ENCODE results near the gene PLEKHA7. TPM values are rescaled to one million over a fixed set of nuclear protein-coding genes. Genes with fewer than 3 reads are reported as not detected.

PLEKHA7 gene
- total RNA-seq, 1 experiment from 2014 or later: 18.4 TPM

GRCh38 chr11:16804104-16804947, 209.9 kb downstream of the PLEKHA7 start:
- H3F3A ChIP-seq (ENCODE audit: low read length, unreplicated experiment): no peaks in the 10 kb centered on the region
- no peak overlapping the region for H3K27ac ChIP-seq (ENCODE audit: low read length)
- H2AFZ ChIP-seq (ENCODE audit: low read length): no peak overlapping the region
- ChIA-PET CTCF (no interaction called here), POLR2A (ENCODE audit: unreplicated experiment) (no interaction called here)
- no peak; the same call in 1 of the 2 replicates for ATAC-seq
- H3K9me3 ChIP-seq (ENCODE audit: low read length): no peaks in the 10 kb centered on the region
- H3K4me1 ChIP-seq (ENCODE audit: insufficient read depth, low read length): peaks cover 25% of the 10 kb centered on the region
- no peaks in the 10 kb centered on the region for H3K79me2 ChIP-seq (ENCODE audit: low read length)
- H3K4me2 ChIP-seq (ENCODE audit: low read length): peak overlapping the region; percentile 26; the same call in 1 of the 2 replicates
- 0 out of 2 replicates have a peak, but pooled peaks cover 5% of the 10 kb centered on the region for H3K36me3 ChIP-seq (ENCODE audit: low read depth, low read length)
- DNase-seq: peak; percentile 34
- no peaks in the 10 kb centered on the region for H4K20me1 ChIP-seq (ENCODE audit: low read length)
- no peaks in the 10 kb centered on the region for H3K27me3 ChIP-seq (ENCODE audit: low read length)
- no peak overlapping the region for H3K9ac ChIP-seq (ENCODE audit: low read length)
- no peak overlapping the region for H3K4me3 ChIP-seq (ENCODE audit: low read length)
- BruUV-seq (replicated peaks): no TSS peak
- no peaks in the 10 kb centered on the region for H3K9me2 ChIP-seq (replicated peaks; ENCODE audit: low read length)
- intact Hi-C loops (cut with micrococcal nuclease): no loop called here
- TF ChIP-seq CTCF (conservative IDR thresholded peaks at IDR 0.05; ENCODE audit: low read depth, low read length) (no peak), EZH2phosphoT487 (IDR thresholded peaks at IDR 0.05; ENCODE audit: borderline replicate concordance, low read length) (no peak), EZH2 (IDR thresholded peaks at IDR 0.05; ENCODE audit: low read length, unreplicated experiment) (no peak)

- Histone ChIP-seq H3K27me3 (ENCODE audit: low read length) (no peaks in the 10 kb centered on the region), H3K9me2 (replicated peaks; ENCODE audit: low read length) (no peaks in the 10 kb centered on the region), H3K4me2 (ENCODE audit: low read length) (no peak overlapping the region), H3K36me3 (ENCODE audit: low read depth, low read length) (0 out of 2 replicates have a peak, but pooled peaks cover 5% of the 10 kb centered on the region), H2AFZ (ENCODE audit: low read length) (no peak overlapping the region), H3K79me2 (ENCODE audit: low read length) (no peaks in the 10 kb centered on the region), H3K9ac (ENCODE audit: low read length) (no peak overlapping the region), H3K4me3 (ENCODE audit: low read length) (no peak overlapping the region), H4K20me1 (ENCODE audit: low read length) (no peaks in the 10 kb centered on the region), H3F3A (ENCODE audit: low read length, unreplicated experiment) (no peaks in the 10 kb centered on the region), H3K27ac (ENCODE audit: low read length) (no peak overlapping the region), H3K9me3 (ENCODE audit: low read length) (no peaks in the 10 kb centered on the region), H3K4me1 (ENCODE audit: insufficient read depth, low read length) (peaks cover 19% of the 10 kb centered on the region)
- ATAC-seq: no peak
- BruUV-seq (replicated peaks): no TSS peak
- TF ChIP-seq CTCF (conservative IDR thresholded peaks at IDR 0.05; ENCODE audit: low read depth, low read length): no peak
- TF ChIP-seq EZH2phosphoT487 (IDR thresholded peaks at IDR 0.05; ENCODE audit: borderline replicate concordance, low read length): no peak
- TF ChIP-seq EZH2 (IDR thresholded peaks at IDR 0.05; ENCODE audit: low read length, unreplicated experiment): no peak
- ChIA-PET CTCF (no interaction called here), POLR2A (ENCODE audit: unreplicated experiment) (no interaction called here)
- intact Hi-C loops (cut with micrococcal nuclease): no loop called here
- no peak for DNase-seq
Measured at GRCh38 chr11:16801288-16801980, 212.8 kb downstream of the PLEKHA7 start.

Measured in PC-3 (cell line).